Hematopoietic multipotent progenitor cell treated with erythropoietin and hydrocortisone succinate and interleukin-3 and kit ligand, for 4 days (in vitro differentiated cells): ENCODE results near the gene ADAM10.
"Not testable (repeated sequence)": the region's sequence is repeated elsewhere in the genome, so short reads cannot be mapped to it uniquely, and the experiment has no call there.

Experiments used
- DNase-seq: peaks from one replicate; pipeline ENCODE4 v3.0.0-alpha.2; 2015

ADAM10 gene

DNA sequence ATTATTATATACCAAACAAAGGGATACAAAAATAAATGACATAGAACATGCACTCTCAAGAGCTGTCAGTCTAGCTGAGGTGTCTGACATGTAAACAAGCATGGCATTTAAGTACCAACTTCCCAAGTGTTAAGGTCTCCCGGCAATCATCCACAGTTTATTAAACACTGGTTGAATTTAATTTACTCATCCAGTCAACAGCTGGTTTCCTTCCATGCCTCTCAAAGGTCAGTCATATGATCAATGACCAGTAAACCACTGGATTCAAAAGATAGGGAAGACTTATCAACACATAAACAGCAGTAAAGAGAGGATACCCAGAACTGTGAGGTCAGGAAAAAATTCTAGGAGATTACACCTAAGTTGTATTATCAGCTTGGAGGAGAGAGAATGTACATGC lies 80.4 kb downstream of the ADAM10 start:
- peak; percentile 44 for DNase-seq

DNA sequence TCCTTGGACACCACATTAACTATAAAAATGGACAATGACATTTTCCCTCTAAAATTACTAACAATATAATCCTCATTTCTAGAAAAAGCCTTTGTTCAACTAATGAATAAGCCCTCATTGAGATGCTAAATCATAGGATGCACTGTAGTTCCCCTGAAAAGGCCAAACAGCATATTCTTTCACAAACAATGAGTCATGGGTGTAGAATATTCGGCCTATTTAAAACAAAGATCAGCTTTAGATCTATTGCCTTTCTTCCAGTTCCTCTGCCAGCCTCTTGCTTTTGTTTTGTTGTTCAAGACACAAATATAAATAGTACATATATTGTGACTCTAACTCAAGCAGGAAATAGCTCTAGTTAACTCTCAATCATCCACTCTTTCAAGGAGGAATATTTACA lies 82.5 kb downstream of the ADAM10 start:
- no peak for DNase-seq

- DNase-seq = no peak
Observed at GRCh38 chr15:58665672-58666071, 83.8 kb downstream of the ADAM10 start.

DNA sequence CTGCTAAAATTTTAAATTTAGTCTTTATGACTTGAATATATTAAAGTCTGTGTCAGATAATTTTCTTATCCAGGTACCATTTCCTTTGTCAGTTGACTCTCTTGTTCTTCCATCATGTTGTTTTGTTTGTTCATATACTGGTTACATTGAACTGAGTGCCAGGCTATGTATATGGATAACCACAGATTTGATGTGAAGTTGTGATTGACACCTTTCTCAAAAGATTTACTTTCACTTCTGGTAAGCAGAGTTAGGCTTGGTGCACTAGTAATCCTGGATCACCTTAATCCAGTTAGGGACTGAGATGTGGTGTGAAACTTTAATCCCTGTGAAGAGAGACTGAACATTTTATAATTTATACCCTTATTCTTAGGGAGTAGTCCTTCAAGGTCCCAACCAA lies 99.4 kb downstream of the ADAM10 start:
- DNase-seq = no peak

DNA sequence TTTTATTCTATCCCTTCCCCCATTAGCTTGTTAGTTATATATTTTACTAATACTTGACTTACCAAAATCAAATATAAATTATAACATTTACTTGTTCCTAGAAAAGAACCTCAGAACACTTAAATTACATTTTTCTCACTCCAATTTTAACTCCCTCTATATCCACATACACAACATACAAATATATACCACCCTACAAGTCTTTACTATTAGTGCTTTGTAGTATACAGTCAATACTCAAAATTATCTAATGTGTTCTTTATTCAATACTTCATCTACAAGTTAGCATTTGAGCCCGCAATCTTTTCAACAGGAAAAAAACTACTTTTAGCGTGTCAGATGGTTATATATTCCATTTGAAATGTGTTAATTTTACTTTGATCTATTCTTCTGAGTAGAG lies 100.3 kb downstream of the ADAM10 start:
- no peak for DNase-seq

DNA sequence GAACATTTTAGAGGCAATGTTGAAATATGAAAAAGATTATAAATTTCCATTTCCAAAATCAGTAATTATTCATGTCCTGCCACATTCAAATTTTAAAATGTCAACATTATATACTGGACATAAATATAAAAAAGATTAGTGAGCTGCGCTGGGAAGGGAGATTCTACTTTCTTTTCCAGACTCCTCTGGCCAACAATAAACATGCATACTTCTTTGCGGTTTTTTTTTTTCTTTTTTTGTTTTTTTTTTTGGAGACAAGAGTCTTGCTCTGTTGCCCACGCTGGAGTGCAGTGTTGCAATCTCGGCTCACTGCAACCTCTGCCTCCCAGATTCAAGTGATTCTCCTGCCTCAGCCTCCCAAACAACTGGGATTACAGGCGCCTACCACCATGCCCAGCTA lies 105.5 kb downstream of the ADAM10 start:
- DNase-seq = no peak

GRCh38 chr15:58641660-58642059 lies 107.8 kb downstream of the ADAM10 start:
- no peak for DNase-seq

DNA sequence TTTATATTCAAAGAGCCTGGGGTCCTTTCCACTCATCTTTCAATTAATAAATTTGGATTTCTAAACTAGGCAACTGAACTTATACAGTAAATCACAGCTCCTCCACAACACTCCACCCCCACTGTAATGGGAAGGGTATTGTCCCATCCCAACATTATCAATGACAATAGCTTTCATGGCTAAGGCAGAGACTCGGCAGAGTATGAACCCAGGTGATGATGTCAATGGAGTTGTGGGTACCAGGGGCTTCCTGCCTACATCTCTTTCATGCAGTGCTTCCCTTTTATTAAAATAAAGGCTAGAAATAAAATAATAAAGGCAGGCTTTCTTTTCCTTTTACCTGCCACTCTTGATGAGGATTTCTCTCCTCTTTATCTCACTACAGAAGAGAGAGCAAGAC lies 109.5 kb downstream of the ADAM10 start:
- no peak for DNase-seq

GRCh38 chr15:58639002-58639756 lies 110.3 kb downstream of the ADAM10 start:
- no peak for DNase-seq

- DNase-seq = no peak
Observed at GRCh38 chr15:58632789-58633188, 116.7 kb downstream of the ADAM10 start.

DNA sequence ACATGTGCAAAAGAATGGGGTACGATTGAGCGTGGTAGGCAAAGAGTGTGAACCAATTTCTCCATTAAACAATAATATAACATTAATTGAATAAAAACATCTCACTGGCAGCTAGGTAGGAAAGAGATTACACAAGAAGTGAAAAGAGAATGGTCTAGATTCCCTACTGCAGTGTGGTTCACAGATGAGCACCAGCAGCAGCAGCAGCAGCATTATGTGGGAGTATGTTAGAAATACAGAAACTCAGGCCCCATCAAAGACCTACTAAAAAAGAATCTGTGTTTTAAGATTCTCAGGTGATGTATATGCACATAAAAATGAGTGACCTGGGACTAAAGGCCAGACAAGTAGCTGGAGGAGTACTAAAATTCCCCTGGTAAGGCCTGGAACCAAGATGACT lies 118.2 kb downstream of the ADAM10 start:
- no peak for DNase-seq

GRCh38 chr15:58629625-58630024 lies 119.9 kb downstream of the ADAM10 start:
- no peak for DNase-seq

GRCh38 chr15:58628206-58628947 lies 121.1 kb downstream of the ADAM10 start:
- peak; percentile 34 for DNase-seq

- peak; percentile 15 for DNase-seq
Observed at GRCh38 chr15:58627701-58628100, 121.8 kb downstream of the ADAM10 start.

- no peak for DNase-seq
Observed at GRCh38 chr15:58627046-58627445, 122.5 kb downstream of the ADAM10 start.

- DNase-seq = no peak
Observed at GRCh38 chr15:58626378-58626777, 123.1 kb downstream of the ADAM10 start.

DNA sequence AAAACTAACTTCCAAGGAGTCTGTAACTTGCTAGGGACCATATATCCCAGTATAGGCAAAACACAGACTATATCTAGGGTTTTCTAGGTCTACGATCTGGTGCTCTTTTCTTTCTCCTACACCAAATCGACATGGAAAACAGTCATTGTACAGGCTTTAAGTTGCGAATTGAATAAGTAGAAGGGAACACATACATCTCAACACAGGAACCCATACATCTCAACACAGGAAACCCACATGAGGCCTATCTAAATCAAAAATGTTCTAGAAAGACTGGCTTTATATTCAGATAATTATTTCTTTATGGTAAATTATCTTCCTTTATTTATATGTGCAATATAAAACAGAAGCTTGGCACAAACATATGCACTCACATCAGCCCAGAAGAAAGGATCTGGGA lies 126.6 kb downstream of the ADAM10 start:
- DNase-seq = no peak

- not testable (repeated sequence) for DNase-seq
Observed at GRCh38 chr15:58620268-58620667, 129.2 kb downstream of the ADAM10 start.

- DNase-seq = no peak
Observed at GRCh38 chr15:58616171-58616570, 133.3 kb downstream of the ADAM10 start.

- no peak for DNase-seq
Observed at GRCh38 chr15:58611731-58612676, 137.5 kb downstream of the ADAM10 start.

GRCh38 chr15:58608711-58609110 lies 140.8 kb downstream of the ADAM10 start:
- DNase-seq = no peak

DNA sequence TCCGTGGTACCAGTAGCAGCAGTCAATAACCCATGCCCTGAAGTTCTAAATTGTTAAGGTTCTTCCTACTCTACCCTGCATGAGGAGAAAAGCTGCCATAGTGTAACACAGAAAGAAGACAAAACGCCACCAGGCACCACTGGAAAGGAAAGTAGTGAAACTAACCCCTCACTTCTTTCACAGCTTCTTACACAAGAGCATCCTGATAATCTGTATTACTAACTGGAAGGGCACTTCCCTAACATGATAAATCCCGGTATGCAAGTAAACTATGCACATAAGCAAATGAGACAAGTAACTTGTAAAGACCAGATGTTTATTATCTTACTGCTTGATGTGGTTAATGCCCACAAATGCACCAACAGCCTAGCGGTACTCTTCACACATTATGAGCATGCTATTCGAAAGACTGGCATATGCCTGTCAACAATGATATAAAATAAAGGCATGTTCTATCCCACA lies 141.3 kb downstream of the ADAM10 start:
- DNase-seq = peak; percentile 81

GRCh38 chr15:58606577-58607080 lies 142.9 kb downstream of the ADAM10 start:
- no peak for DNase-seq
